NCI-H1417 treated with DMSO at 0.1 percent for 48 hours (cell line): ENCODE measurements around the gene PLPP4.
"Not testable (repeated sequence)": the region's sequence is repeated elsewhere in the genome, so short reads cannot be mapped to it uniquely, and the experiment has no call there.

Experiments used
- DNase-seq: peaks from one replicate; lab custom pipeline; 2025; lab: John Stamatoyannopoulos, UW

The PLPP4 gene

GRCh38 chr10:120486671-120487205, 29.7 kb downstream of the PLPP4 start:
- DNase-seq: no peak

DNA sequence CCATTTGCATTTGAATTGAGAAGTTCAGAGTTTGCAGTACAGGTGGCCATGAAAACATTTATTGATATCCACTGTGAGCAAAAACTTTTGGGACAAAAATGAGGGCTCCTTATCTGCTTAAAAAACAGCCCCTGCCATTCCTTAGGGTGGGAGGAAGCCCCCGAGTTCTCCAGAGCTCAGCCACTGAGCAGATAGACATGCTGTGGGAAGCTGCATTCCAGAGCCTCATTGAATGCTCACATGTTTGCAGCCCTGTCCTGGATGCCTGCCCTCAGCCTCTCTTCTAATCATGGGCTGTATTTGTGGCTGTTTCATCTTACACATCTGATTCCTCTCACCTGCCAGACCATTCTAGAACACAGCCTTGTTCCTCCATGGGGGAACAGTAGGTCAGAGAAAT, 33.3 kb downstream of the PLPP4 start:
- DNase-seq: no peak

DNA sequence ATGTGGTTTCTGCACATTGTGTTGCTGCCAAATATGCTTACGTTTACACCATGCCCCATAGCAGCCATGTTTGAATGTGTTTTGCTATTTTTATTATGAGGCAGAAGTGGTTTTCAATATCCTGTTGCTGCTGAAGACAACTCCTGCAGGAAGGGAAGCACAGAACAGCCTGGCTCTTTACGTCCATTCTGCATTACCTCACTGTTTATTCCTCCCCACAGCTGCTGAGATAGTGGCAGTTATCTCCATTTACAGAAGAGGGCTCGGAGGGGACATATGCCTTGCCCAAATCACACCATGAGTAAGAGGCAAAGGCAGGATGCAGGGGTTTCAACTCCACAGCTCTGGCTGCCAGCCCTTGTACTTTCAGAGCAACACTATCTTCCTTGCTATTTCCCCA, 35.3 kb downstream of the PLPP4 start:
- DNase-seq: no peak

DNA sequence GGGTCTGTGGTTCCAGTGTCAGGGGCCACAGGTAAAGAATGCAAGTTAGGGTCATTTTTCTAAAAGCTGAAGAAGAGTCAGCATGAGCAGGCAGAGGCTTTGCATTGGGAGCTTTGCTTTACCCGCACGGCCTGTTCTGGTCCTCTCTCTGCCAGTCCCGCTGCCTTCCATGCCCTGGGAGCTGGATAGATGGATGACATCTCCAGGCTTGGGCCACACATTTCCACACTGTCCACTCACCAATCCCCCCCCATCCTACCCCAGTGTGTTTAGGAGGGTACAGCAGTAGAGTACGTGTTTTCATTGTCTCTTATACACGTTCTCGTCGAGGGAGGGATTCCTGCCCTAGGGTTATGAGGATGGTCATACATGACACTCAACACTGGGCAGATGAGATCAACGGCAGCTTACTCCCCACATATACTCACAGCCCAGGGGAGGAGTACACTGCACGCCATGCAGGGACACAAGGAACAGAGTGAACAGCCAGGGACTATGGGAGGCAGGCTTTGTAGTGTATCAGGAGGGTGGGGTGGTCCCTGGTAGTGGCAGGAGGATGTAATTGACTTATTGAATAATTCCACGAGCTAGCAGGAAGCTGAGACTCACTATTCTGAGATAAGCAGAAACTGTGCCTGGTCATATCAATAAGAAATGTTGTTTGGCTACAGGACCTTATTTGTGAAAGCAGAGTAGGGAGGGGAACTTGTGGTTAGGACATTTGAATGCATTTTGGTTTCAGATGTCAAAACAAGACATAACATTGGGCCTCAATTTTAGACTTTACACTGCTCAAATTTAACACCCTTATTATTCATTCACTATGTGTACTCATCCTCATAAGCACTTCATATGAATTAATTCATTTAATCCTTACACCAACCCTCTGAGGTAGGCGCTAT, 36.6 kb downstream of the PLPP4 start:
- no peak for DNase-seq

GRCh38 chr10:120494313-120494710, 37.3 kb downstream of the PLPP4 start:
- DNase-seq: no peak

DNA sequence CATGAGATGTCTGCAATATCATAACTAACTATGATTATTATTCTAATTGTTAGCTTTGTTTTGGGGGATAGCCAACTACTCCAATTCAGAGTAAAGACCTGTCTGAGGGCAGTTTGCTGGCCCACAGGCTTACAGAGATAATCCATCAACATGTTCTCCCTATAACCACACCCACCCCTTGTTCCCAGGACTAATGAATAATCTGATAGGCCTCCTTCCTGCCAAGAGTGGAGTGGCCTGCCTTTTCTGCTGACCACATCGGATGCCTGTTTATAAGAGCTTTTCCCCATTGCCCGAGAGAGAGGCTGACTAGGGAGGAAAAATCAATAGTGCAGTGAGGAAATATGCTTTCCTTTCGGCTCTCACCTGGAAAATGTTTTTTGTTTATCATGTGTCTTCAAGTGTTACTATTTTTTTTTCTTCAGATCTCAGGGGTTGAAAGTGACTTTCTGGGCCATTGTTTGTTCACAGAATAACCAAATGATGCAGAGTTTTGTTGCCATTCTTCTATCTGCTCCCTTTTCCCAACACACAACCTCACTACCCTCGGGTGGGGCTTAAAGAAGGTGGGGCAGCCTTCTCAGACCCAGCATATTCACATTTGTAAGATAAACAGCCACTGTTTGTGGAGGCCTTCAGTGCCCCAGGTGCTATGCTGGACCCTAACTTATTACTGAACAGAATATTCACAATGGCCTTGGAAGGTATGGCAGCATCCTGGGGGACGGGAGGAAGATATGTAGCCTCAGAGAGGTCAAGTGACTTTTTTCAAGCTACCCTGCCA, 38.4 kb downstream of the PLPP4 start:
- no peak for DNase-seq

DNA sequence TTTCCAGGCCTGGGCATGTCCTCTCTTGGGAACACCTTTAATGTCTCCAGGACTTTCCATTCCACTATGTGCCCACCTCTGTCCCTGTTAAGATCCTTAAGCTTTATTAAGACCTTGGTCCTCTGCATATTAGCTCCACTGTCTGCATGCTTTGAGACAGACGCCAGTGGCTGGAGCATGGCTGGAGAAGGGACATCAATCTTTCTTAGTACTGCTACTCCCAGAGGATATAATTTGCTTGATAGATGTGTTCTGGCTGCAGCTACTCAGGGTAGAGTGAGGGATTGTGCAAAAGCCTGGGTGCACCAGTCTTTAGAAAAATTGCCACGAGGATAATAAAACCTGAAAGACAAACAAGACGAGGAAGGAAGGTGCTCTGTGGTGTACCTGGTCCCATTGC, 42.9 kb downstream of the PLPP4 start:
- DNase-seq: no peak

DNA sequence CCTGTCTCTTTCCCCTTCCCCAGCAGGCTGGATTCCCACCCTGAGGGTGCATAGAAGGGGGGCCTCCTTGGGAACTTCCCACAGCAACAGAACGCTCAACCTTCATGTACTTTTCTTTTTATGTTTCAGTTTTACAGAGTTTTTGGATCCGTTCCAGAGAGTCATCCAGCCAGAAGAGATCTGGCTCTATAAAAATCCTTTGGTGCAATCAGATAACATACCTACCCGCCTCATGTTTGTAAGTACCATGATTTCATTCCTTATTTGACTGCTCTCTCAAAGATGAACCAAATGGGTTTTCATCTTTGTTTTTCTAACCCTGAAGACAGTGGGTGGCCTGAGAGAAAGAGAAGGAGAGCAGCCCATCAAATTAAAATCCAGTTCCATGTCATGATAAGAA, 46.7 kb downstream of the PLPP4 start:
- DNase-seq: no peak

DNA sequence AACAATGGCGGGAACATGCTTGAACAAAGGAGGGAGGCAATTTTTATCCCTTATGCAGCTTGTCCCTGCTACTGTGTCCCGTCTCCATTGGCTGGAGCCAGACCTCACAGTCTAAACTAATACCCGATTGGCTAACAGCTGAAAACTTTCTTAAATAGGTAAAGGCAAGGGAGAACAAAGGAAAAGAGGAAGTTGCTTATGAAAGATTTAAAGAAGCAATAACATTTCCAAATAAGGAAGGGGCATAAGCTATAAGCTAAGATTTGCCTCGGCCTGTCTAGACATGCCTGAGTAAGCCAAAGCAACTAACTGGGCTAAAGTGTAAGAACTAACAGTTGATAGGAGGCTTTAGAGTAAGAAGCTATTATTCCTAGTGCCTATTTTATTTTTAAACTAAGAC, 47.2 kb downstream of the PLPP4 start:
- not testable (repeated sequence) for DNase-seq

DNA sequence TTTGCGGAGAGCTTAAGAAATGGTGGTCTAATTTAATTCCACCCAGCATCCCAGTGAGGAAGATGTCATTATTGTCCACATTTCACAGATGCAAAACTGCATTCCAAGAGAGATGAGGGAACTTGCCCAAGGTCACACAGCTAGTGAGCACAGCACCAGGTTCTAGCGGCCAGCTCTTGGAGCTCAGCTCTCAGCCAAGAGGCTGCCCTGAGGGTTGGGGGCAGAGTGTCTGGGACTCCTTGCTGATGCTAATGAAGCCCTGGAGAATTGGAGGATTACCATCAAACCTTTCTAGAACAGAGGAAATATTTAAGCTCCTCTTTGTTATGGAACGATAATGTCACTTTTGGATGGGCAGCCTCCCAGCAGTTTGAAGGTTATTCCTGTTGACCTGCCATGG, 48.0 kb downstream of the PLPP4 start:
- DNase-seq: no peak

DNA sequence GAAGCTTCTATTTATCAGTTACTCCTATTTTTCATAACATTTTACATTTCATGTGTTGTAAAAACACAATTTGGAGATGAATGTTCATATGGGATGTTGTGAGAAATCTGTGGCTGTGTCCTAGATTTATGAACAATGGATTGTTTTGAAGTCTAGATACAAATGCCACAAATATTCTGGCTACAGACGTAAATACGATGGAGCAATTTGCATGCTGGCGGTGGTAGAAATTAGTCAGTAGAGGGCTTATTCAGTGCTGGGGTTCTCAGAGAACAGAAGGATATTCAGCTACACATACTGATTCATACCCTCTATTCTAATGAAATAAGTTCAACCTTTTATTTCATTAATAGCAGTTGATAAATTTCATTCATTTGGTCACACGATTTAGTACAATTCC, 48.8 kb downstream of the PLPP4 start:
- DNase-seq: no peak

DNA sequence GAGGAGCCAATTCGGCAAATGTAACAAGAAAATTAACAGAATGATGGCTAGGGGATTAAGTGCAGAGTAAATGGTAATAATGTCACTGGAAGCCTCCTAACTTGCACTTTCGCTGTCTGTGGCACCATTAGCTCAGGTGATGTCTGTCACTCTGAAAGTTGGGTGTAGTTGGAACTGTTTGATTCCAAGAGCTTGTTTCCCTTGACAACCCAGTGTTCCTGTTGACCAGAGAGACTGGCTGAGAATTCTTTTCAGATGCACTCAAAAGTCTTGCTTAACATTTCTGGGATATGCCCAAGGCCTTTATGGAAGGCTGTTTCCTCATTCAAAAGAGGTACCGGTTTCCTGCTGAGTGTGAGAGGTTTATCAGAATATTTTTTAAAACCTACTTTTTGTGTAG, 49.6 kb downstream of the PLPP4 start:
- DNase-seq: no peak

DNA sequence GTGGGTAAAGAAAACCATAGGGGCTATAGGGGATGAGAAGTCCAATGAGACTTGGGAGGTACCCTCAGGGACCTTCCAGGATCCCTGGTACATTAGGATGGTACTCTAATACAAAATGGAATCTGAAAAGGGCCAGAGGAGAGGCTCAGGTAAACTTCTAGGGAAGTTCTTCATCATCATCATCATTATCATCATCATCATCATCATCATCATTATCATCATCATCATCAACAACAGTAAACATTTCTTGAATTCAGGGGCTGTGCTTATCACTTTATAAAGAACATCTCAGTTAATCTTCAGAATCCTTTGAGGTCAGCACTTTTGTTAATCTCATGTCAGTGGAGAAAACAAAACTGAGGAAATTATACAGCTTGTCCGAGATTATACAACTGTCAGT, 50.1 kb downstream of the PLPP4 start:
- DNase-seq: no peak

GRCh38 chr10:120507651-120508050, 50.6 kb downstream of the PLPP4 start:
- DNase-seq: no peak

DNA sequence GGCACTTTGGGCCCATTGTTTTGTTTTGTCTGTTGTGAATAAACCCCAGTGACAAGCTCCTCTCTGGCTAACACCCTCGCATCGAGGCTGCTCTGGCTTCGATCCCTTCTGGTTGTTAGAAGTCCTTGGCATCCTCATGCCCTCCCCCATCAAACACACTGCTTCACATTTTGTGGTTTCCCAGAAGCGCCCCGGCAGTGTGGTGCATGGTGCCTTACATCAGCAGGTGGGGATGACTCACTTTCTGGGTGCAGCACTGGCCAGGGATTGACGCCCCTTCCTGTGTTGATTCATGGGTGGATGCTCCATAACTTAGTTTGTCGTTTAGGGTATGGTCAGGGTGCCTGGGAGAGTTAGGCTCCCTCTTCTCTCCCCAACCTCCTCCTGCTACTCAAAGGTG, 51.4 kb downstream of the PLPP4 start:
- DNase-seq: no peak

- no peak for DNase-seq
Measured at GRCh38 chr10:120508966-120509365, 51.9 kb downstream of the PLPP4 start.

- no peak for DNase-seq
Measured at GRCh38 chr10:120511165-120511564, 54.1 kb downstream of the PLPP4 start.

DNA sequence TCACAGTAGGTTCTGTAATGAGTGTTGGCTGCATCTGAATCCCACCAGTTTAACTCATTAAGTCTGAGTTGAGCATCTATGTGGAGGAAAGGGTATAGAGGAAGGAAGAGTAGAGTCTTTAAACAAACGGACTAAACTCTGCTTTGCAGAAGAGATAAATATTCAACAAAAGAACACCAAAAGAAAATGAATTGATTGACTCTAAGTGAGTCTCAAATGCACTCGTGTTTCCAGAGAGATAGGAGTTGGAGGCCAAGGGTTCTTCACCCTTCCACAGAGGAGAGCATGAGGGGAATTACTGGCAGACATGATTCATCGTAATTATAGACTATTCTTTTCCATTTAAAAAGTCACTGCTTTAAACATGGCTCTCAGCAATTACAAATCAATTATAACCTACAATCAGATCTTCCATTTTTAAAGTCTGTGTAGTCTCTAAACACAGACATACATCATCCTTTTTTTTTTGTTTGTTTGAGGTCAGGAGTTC, 56.3 kb downstream of the PLPP4 start:
- DNase-seq: no peak

DNA sequence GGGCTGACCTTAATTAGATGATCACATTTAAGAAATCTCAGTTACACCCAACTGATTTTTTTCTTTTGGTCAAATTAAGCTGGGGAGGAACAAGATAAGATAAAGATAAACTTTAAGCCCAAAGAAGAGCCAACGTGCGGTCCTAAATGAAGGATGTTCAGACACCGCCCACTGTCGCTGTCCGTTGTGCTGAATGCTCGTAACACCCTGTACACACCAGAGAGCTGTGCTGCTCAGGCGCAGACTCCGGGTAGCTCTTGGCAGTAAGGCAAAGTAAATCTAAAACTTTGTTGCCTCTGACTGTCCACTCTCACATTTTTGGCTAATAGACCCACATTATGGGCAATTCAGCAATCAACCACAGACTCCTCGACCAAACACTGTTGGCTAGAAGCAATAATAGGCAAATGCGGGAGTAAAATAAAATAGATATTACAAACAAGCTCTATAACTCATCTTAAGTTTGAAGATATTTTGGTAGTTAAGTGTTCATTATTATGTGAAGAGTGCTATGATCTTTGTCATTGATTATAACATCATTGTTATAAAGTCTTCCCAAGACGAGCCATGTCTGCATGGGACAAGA, 57.1 kb downstream of the PLPP4 start:
- no peak for DNase-seq

DNA sequence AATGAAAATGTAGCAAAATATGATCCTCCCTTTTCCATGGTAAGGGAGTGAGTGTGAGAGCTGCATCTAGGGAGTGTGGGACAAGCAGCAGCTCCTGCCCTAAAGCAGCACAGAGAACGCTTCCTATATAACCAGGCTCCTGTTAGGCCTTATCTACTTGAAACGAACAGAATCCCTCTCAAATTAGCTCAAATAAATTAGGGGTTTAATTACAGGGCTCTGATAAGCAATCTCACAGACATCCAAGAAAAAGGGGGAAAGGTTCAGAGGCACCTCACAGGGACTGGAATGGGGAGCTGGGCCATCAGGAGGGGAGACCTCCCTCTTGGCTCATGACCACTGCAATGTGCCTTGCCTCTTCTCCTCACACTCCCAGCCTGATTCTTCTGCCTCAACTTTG, 57.9 kb downstream of the PLPP4 start:
- no peak for DNase-seq

DNA sequence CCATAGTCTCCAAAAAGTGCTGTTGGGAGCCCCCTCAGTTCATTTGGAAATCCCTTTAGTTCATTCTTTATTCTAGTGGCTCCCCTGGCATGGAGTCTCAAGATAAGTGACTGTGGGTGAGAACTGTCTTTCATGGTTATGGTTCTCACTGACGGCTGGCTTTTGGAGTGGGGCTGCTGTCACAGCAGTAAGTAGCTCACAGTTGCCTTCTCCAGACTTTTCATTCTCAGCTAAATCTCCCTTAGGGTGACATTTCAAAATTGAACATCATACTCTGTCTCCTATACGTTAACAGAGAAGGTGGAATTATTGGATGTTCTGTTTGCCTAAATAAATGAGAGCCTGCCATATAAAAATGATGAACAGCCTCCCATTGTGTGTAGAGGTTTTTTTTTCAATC, 58.7 kb downstream of the PLPP4 start:
- DNase-seq: no peak

DNA sequence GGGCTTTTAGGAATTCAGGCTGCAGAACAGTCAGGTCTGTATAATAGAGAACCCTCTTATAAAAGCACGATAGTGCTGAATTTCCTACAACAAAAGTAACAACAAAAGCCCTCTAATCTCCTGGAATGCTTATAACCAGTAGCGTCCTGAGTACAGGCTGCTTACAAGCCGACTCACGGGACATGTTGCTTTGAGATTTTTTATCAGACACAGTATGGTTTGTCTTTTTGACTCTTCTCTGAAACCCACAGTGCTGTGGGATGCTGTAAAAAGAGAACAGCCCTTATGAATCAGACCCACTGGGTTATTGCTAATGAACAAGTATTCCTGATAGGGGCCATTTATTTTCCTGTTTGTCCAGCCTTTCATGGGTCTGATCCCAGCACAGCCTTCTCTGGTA, 59.4 kb downstream of the PLPP4 start:
- no peak for DNase-seq

- DNase-seq: no peak
Measured at GRCh38 chr10:120517196-120517595, 60.2 kb downstream of the PLPP4 start.
